Stimulated activated naive B cell treated with anti-CD40 and anti-IgM and Interleukin-4, amounts not matched to agents 10 μg/mL and 1 μg/mL and 100 μg/mL, for 72 hours (primary cell): ENCODE results near the gene ANKRD60.

ENCODE experiments used
- ATAC-seq, 2 donors: fragments of 150-1000 bp; cut with Tn5 transposase; replicated peaks; 2 replicates each; pipeline ENCODE4 v1.10.0; 2021; ENCODE audit warnings: moderate library complexity in 1 of 2
- DNase-seq: peaks from one replicate; pipeline ENCODE4 v3.0.0; 2021
- H3K27ac Mint-ChIP-seq: one replicate; pipeline ENCODE4 v1.8.0; 2022; ENCODE audit warnings: mild to moderate bottlenecking, mixed read lengths
- H3K27me3 Mint-ChIP-seq, 2 donors: one replicate each; pipeline ENCODE4 v1.8.0; 2022; ENCODE audit warnings: mixed read lengths in 2 of 2
- H3K36me3 Mint-ChIP-seq, 2 donors: one replicate each; pipeline ENCODE4 v1.8.0; 2022; ENCODE audit warnings: mixed read lengths in 2 of 2, mild to moderate bottlenecking in 1 of 2
- H3K4me1 Mint-ChIP-seq, 2 donors: one replicate each; pipeline ENCODE4 v1.8.0; 2022; ENCODE audit warnings: mixed read lengths in 2 of 2, mild to moderate bottlenecking in 1 of 2
- H3K4me3 Mint-ChIP-seq, 2 donors: one replicate each; pipeline ENCODE4 v1.8.0; 2022; ENCODE audit warnings: mild to moderate bottlenecking in 2 of 2, mixed read lengths in 2 of 2, moderate library complexity in 1 of 2
- H3K9me3 Mint-ChIP-seq, 2 donors: one replicate each; pipeline ENCODE4 v1.8.0; 2022; ENCODE audit warnings: mixed read lengths in 2 of 2, mild to moderate bottlenecking in 1 of 2

Gene ANKRD60

GRCh38 chr20:58238490-58238889 is 10.0 kb upstream of the ANKRD60 start:
- Mint-ChIP-seq H3K36me3 (peaks cover 21 to 39% of the 10 kb centered on the region in 2 donors), H3K4me1 (peaks cover 7 to 12% of the 10 kb centered on the region in 2 donors), H3K27me3 (no peaks in the 10 kb centered on the region), H3K27ac (no peak overlapping the region), H3K9me3 (no peaks in the 10 kb centered on the region), H3K4me3 (no peak overlapping the region)
- DNase-seq (no peak), ATAC-seq (no peak)

DNA sequence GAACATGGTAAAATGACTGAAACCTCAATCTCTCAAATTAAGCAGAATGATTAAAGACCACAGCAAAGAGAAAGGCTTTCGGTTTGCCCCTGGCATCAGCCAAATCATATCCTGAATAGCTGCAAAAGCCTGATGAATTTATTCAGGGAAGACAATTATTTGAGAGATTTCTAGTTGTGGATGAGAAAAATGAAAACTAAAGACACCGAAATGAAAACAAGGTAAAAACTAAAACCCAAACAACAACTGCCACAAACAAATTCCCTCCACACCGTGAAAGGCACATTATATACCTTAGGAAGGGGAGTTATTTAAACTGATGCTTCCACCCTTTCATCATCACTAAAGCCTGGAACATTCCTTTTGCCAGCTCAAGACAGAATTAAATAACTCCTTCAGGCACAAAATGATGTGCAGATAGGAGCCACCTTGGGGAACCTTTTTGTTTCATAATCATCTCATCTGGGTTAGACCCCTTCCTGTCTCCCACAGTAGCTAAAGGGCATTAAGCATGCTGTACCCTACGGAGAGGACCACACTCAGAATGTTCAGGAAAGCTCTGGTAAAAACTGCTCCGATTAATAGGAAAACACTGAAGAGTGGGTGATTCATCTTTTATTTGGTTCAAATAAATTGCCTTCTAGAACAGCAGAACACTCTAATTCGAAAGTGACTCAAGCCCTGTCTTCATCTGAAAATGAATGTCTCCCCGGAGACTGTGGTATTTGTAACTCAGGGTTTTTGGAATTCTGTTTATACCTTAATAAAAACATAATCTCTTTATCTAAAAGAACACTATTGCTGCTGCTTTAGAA is 9.1 kb upstream of the ANKRD60 start:
- Mint-ChIP-seq H3K4me3 (peak overlapping the region; percentile 89 to 92), H3K9me3 (no peaks in the 10 kb centered on the region), H3K36me3 (peaks cover 17 to 38% of the 10 kb centered on the region in 2 donors), H3K27ac (no peak overlapping the region), H3K4me1 (peaks cover 7 to 12% of the 10 kb centered on the region in 2 donors), H3K27me3 (no peaks in the 10 kb centered on the region)
- no peak for DNase-seq
- ATAC-seq = no peak

- peaks cover 16 to 36% of the 10 kb centered on the region in 2 donors for H3K36me3 Mint-ChIP-seq
- H3K27me3 Mint-ChIP-seq = no peaks in the 10 kb centered on the region
- peak overlapping the region; percentile 94 for H3K27ac Mint-ChIP-seq
- H3K9me3 Mint-ChIP-seq = no peaks in the 10 kb centered on the region
- peak; percentile 93 to 95 for ATAC-seq
- H3K4me3 Mint-ChIP-seq = peak overlapping the region; percentile 89 to 92
- DNase-seq = peak; percentile 67
- H3K4me1 Mint-ChIP-seq = peaks cover 7 to 12% of the 10 kb centered on the region in 2 donors
Measured at GRCh38 chr20:58236612-58237317, 8.3 kb upstream of the ANKRD60 start.

DNA sequence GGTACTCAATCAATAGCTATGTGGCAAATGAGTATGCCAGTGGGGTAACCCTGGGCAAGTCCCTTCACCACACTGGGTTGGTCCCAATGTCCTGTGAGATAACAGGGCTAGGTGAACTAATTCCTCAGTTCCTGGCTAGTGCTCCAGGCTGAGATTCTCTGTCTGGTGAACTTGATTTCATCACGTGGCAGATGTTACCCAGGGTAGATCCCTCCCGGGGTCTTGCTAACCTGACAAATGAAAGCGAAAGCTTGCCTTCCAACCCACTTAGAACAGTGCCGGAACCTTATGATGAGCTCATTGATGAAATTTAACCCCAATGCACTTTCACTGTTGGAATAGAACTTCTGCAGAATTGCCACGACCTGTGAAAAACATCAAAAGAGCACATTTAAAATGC is 6.6 kb upstream of the ANKRD60 start:
- Mint-ChIP-seq H3K36me3 (peaks cover 17 to 45% of the 10 kb centered on the region in 2 donors), H3K27ac (no peak overlapping the region), H3K9me3 (no peaks in the 10 kb centered on the region), H3K27me3 (peaks cover 0 to 6% of the 10 kb centered on the region in 2 donors), H3K4me1 (peaks cover 7 to 12% of the 10 kb centered on the region in 2 donors), H3K4me3 (no peak overlapping the region)
- DNase-seq (no peak), ATAC-seq (no peak)

DNA sequence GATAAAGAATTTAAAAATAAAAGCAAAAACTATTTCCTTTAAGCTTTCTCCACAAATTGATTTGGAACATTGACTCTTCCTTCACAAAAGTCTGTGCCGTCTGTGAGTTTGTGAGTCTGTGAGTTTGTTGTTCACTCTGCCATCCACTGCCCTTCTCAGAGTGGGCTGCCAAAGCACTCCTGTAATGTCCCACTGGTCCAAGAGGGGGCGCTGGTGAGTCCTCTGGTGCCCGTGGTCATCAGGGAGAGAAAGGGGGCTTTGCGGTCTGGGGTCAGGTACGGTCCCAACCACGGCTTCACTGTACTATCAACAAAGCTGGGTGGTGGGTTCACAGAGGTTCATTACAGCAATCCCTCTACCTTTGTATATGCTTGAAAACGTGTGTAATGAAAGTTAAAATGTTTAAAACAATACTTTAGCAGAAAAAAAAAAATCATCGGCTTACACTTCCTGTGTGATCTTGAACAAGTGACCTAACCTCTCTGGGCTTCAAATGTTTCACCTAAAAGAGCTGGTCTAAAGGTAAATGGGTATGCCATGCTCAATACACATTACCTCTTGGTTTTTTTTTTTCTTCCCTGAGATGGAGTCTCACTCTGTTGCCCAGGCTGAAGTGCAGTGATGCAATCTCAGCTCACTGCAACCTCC is 5.6 kb upstream of the ANKRD60 start:
- Mint-ChIP-seq H3K4me1 (peaks cover 11 to 18% of the 10 kb centered on the region in 2 donors), H3K4me3 (no peak overlapping the region), H3K9me3 (no peaks in the 10 kb centered on the region), H3K27ac (no peak overlapping the region), H3K27me3 (peaks cover 6 to 13% of the 10 kb centered on the region in 2 donors), H3K36me3 (peaks cover 15 to 42% of the 10 kb centered on the region in 2 donors)
- peak; percentile 27 for DNase-seq
- ATAC-seq = no peak

DNA sequence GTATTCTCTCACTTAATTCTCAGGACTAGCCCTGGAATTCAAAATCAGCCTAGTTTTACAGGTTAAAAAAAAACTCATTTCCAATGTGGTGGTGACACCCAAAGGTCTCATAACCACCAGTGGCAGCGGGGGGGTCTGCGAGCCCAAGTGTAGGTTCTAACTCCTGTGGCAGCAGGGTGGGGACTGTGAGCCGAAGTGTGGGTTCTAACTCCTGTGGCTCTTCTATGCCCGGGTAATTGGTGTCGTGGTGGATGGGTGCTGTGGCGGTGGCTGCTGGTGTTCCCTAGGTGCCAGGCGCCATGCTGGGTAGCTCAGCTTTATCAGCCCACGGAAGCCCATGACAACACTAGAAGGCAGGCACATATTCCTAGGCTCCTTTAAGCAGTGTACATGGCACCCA is 4.9 kb upstream of the ANKRD60 start:
- DNase-seq (no peak), ATAC-seq (no peak)
- H3K4me1 Mint-ChIP-seq = peaks cover 13 to 23% of the 10 kb centered on the region in 2 donors
- H3K36me3 Mint-ChIP-seq = peaks cover 13 to 41% of the 10 kb centered on the region in 2 donors
- H3K27me3 Mint-ChIP-seq = peaks cover 12 to 16% of the 10 kb centered on the region in 2 donors
- no peaks in the 10 kb centered on the region for H3K9me3 Mint-ChIP-seq
- H3K27ac Mint-ChIP-seq = no peak overlapping the region
- no peak overlapping the region for H3K4me3 Mint-ChIP-seq

GRCh38 chr20:58231683-58232082 is 3.2 kb upstream of the ANKRD60 start:
- no peak overlapping the region for H3K4me3 Mint-ChIP-seq
- peaks cover 12 to 24% of the 10 kb centered on the region in 2 donors for H3K4me1 Mint-ChIP-seq
- peaks cover 17 to 42% of the 10 kb centered on the region in 2 donors for H3K36me3 Mint-ChIP-seq
- H3K9me3 Mint-ChIP-seq = no peaks in the 10 kb centered on the region
- no peak overlapping the region for H3K27ac Mint-ChIP-seq
- ATAC-seq = no peak
- DNase-seq = no peak
- H3K27me3 Mint-ChIP-seq = peaks cover 28 to 31% of the 10 kb centered on the region in 2 donors

DNA sequence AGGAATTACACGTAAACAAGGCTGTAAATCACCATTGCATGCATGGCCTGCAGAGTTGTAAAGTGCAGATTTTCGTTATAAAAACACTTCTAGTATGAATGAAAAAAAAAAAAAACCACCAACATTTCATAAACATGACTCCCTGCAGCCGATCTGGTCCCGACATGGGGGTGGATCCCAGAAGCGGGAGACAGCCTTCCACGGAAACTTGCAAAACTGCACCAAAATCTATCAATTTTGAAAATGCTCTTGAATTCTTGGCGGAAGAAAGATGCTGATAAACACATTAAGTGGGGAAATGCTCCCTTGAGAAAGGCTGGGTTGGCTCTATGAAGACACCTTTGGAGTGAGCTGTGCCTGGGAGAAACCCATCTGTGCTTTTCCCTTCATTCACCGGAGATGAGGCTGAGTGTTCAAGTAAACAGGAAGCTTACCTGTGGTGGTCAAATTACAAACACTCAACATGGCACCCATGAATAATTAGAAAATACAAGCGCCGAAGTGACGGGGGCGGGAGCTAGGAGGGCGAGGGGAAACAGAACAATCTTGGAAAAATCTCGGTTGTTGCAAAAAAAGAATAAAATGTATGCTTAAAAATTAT is 845 bp upstream of the ANKRD60 start:
- Mint-ChIP-seq H3K4me3 (peak overlapping the region; percentile 78 to 84), H3K9me3 (no peaks in the 10 kb centered on the region), H3K4me1 (peaks cover 11 to 18% of the 10 kb centered on the region in 2 donors), H3K27ac (peak overlapping the region; percentile 56), H3K27me3 (peaks cover 45 to 48% of the 10 kb centered on the region in 2 donors), H3K36me3 (peaks cover 15 to 34% of the 10 kb centered on the region in 2 donors)
- ATAC-seq (no peak), DNase-seq (no peak)

DNA sequence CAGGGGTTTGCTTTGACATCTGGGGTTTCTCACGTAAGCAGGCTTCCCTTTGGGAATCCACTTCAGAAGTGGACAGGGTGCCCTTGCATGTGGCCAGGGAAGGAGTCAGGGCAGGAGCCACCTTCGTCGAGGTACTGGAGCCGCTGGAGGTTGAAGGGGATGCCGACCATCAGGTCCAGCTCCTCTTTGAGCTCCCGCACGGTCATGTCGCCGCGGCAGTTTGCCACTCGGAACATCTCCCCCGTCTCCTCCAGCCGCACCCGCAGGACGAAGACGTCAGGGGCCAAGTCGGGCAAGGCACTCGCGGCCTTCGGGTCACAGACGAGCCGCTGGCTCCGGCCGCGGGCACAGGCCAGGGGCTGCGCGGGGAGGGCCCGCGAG is 360 bp downstream of the ANKRD60 start:
- H3K4me1 Mint-ChIP-seq = peaks cover 11 to 18% of the 10 kb centered on the region in 2 donors
- H3K27me3 Mint-ChIP-seq = peaks cover 51 to 52% of the 10 kb centered on the region in 2 donors
- peaks cover 9 to 26% of the 10 kb centered on the region in 2 donors for H3K36me3 Mint-ChIP-seq
- ATAC-seq (peak; percentile 48 to 51), DNase-seq (peak; percentile 9)
- peak overlapping the region; percentile 59 for H3K27ac Mint-ChIP-seq
- H3K4me3 Mint-ChIP-seq = peak overlapping the region; percentile 54 to 70
- no peaks in the 10 kb centered on the region for H3K9me3 Mint-ChIP-seq

- no peaks in the 10 kb centered on the region for H3K9me3 Mint-ChIP-seq
- H3K4me1 Mint-ChIP-seq = peaks cover 11 to 18% of the 10 kb centered on the region in 2 donors
- peak overlapping the region; percentile 59 for H3K27ac Mint-ChIP-seq
- no peak for DNase-seq
- peak overlapping the region; percentile 54 to 70 for H3K4me3 Mint-ChIP-seq
- H3K36me3 Mint-ChIP-seq = peaks cover 9 to 23% of the 10 kb centered on the region in 2 donors
- peaks cover 56 to 57% of the 10 kb centered on the region in 2 donors for H3K27me3 Mint-ChIP-seq
- ATAC-seq = no peak
Measured at GRCh38 chr20:58227391-58228102, 906 bp downstream of the ANKRD60 start.

DNA sequence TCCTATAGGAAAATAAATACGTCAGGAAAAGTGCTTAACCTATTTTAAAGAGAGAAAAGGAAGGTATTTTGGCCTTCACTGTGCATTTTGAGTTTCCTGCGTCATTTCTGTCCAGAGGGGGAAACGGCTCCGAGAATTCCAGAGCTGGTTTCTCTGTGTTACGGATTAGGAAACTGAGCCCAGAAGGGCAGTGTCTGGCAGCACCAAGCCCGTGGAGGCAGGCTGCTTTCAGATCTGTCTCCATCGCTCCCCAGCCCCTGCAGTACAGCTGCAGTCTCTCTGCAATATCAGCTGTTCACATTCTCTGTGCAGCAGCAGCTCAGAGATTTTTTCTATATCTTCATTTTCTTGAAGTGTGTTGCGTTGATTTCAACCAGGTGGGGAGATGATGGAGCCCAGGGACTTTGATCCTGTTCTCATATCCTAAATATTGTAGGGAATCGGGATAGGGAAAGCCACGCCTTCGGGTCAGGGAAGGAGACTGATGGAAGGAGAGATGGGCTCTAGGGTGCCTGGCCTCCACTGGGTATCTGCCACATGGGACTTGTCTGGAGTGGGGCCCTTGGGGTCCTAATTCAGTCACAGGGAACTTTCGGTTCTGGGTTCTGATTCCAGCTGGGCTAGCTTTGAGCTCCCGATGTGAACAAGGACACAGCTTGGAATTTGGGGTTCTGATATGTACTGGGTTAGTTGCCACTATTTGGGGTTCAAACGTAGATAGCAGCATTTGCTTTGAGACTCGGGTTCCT is 2.8 kb downstream of the ANKRD60 start:
- Mint-ChIP-seq H3K4me3 (no peak overlapping the region), H3K27ac (no peak overlapping the region), H3K4me1 (peaks cover 11 to 18% of the 10 kb centered on the region in 2 donors)

GRCh38 chr20:58224974-58225373 is 3.5 kb downstream of the ANKRD60 start:
- Mint-ChIP-seq H3K36me3 (peaks cover 8 to 12% of the 10 kb centered on the region in 2 donors), H3K27me3 (peaks cover 71 to 83% of the 10 kb centered on the region in 2 donors), H3K9me3 (no peaks in the 10 kb centered on the region), H3K4me3 (no peak overlapping the region), H3K27ac (no peak overlapping the region), H3K4me1 (peaks cover 11 to 18% of the 10 kb centered on the region in 2 donors)
- no peak for ATAC-seq
- DNase-seq = no peak

More for the DNA sequence above, 2.8 kb downstream of the ANKRD60 start:
- Mint-ChIP-seq H3K27me3 (peaks cover 71 to 76% of the 10 kb centered on the region in 2 donors), H3K9me3 (no peaks in the 10 kb centered on the region), H3K36me3 (peaks cover 9 to 12% of the 10 kb centered on the region in 2 donors)
- DNase-seq (no peak), ATAC-seq (no peak)

DNA sequence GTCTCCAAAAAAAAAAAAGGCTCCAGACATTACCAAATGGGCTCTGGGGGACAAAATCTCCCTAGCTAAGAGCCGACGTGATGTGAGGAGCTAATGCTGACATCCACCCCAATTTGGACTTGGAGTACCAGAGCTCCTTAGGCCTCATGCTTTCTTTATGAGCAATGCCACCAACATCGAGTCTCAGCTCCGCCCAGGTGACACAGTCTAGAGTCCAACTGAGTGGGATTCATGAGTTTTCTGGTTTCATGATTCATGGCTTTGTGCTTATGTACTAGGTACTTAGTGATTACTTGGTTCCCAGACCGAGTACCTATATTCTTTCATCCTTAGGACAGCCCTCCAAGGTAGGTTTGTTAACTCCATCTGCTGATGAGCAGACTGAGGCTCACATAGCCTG is 4.4 kb downstream of the ANKRD60 start:
- peaks cover 72 to 86% of the 10 kb centered on the region in 2 donors for H3K27me3 Mint-ChIP-seq
- peaks cover 7 to 13% of the 10 kb centered on the region in 2 donors for H3K4me1 Mint-ChIP-seq
- ATAC-seq (no peak), DNase-seq (no peak)
- H3K4me3 Mint-ChIP-seq = no peak overlapping the region
- H3K9me3 Mint-ChIP-seq = peaks cover 2% of the 10 kb centered on the region in 2 donors
- no peak overlapping the region for H3K27ac Mint-ChIP-seq
- H3K36me3 Mint-ChIP-seq = peaks cover 4 to 10% of the 10 kb centered on the region in 2 donors
